Kidney epithelial cell (primary cell): ENCODE measurements around the gene NABP2. TPM values are rescaled to one million over a fixed set of nuclear protein-coding genes. Genes with fewer than 3 reads are reported as not detected.

Experiments used
- DNase-seq: peaks from one replicate; pipeline ENCODE4 v3.0.0-alpha.2; 2010; ENCODE audit warnings: low read depth
- H3K27me3 ChIP-seq: 2 replicates; pipeline ENCODE4 v1.6.0; 2011; ENCODE audit warnings: low read length; ENCODE audit not compliant: control insufficient read depth, insufficient read depth
- H3K36me3 ChIP-seq: 2 replicates; pipeline ENCODE4 v1.5.1; 2011; ENCODE audit warnings: low read length; ENCODE audit not compliant: control insufficient read depth, insufficient read depth
- H3K4me3 ChIP-seq: 2 replicates; pipeline ENCODE4 v1.5.1; 2011; ENCODE audit warnings: low read depth, mild to moderate bottlenecking, control low read depth, low read length
- CTCF ChIP-seq: IDR thresholded peaks from 2 replicates; pipeline ENCODE4 v1.5.1; 2011; ENCODE audit warnings: mild to moderate bottlenecking, moderate library complexity, low read length, control low read depth, inconsistent platforms; ENCODE audit not compliant: insufficient read depth, poor library complexity, severe bottlenecking
- total RNA-seq: library from RNA; depleted of rRNA; stranded (reverse); fragments of >200 nt; gene quantifications from 2 replicates; pipeline ENCODE4 v1.2.3, GENCODE V29; 2015

NABP2 gene
- total RNA-seq, 1 donor from 2014 or later = 47.6 TPM

- Histone ChIP-seq H3K27me3 (no peaks in the 10 kb centered on the region), H3K4me3 (no peak overlapping the region), H3K36me3 (peaks cover 7% of the 10 kb centered on the region)
- TF ChIP-seq CTCF = peak; percentile 65
- DNase-seq = no peak
Measured at GRCh38 chr12:56206452-56207166, 17.5 kb upstream of the NABP2 start.

- H3K27me3 ChIP-seq = no peaks in the 10 kb centered on the region
- peaks cover 9% of the 10 kb centered on the region for H3K36me3 ChIP-seq
- DNase-seq = no peak
- no peak overlapping the region for H3K4me3 ChIP-seq
- no peak for TF ChIP-seq CTCF
Measured at GRCh38 chr12:56208006-56208405, 16.1 kb upstream of the NABP2 start.

GRCh38 chr12:56212361-56212760 lies 11.8 kb upstream of the NABP2 start:
- Histone ChIP-seq H3K4me3 (no peak overlapping the region), H3K27me3 (no peaks in the 10 kb centered on the region), H3K36me3 (peaks cover 5% of the 10 kb centered on the region)
- no peak for DNase-seq
- no peak for TF ChIP-seq CTCF

- no peaks in the 10 kb centered on the region for H3K27me3 ChIP-seq
- H3K4me3 ChIP-seq = no peak overlapping the region
- DNase-seq = no peak
- peaks cover 7% of the 10 kb centered on the region for H3K36me3 ChIP-seq
- no peak for TF ChIP-seq CTCF
Measured at GRCh38 chr12:56213878-56214277, 10.3 kb upstream of the NABP2 start.

- no peaks in the 10 kb centered on the region for H3K27me3 ChIP-seq
- no peak overlapping the region for H3K4me3 ChIP-seq
- peaks cover 4% of the 10 kb centered on the region for H3K36me3 ChIP-seq
- TF ChIP-seq CTCF = no peak
- DNase-seq = no peak
Measured at GRCh38 chr12:56216461-56216860, 7.7 kb upstream of the NABP2 start.

GRCh38 chr12:56219840-56220239 lies 4.3 kb upstream of the NABP2 start:
- Histone ChIP-seq H3K27me3 (no peaks in the 10 kb centered on the region), H3K4me3 (no peak overlapping the region), H3K36me3 (peaks cover 2% of the 10 kb centered on the region)
- DNase-seq = no peak
- no peak for TF ChIP-seq CTCF
